Middle frontal gyrus (tissue), 1 donor: ENCODE measurements around the gene KLHDC7B.
"Not testable (repeated sequence)": the region's sequence is repeated elsewhere in the genome, so short reads cannot be mapped to it uniquely, and the experiment has no call there.

Experiments used
- DNase-seq: peaks from one replicate; pipeline ENCODE4 v3.0.0-alpha.2; 2015; ENCODE audit warnings: low spot score; ENCODE audit errors: extremely low spot score

The KLHDC7B gene

DNA sequence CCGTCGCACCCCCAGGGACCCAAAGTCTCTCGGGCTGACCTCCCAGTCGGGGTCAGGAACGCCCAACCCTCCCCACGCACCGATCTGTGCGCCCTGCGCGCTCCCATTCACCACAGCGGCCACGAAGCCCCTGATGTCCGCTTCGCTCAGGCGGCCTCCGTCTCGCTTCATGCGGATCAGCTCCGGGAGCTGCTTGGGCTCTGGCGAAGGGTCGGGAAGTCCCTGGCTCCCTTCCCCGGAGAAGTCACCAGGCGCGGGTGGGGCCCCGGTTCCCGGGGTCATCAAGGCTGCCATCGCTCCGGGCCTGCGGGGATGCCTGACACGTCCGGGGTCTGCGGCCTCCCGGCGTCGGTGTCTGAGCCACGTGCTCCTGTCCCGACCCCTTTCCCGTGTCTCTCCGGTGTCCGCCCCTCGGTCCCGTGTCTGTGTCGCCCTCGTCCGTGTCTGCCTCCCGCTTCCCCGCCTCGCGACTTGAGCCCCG, 16.2 kb upstream of the KLHDC7B start:
- DNase-seq = no peak

GRCh38 chr22:50529897-50530579, 15.7 kb upstream of the KLHDC7B start, which contains the start of gene TYMP:
Gene TYMP, minus strand, starts transcription at chr22:50530012. Its CDS starts 303 bp downstream, at chr22:50529709.
- DNase-seq = no peak

- DNase-seq = no peak
Measured at GRCh38 chr22:50530580-50530876, 15.2 kb upstream of the KLHDC7B start.

GRCh38 chr22:50530877-50531545, 14.7 kb upstream of the KLHDC7B start:
- DNase-seq = no peak

- DNase-seq = no peak
Measured at GRCh38 chr22:50531546-50531961, 14.1 kb upstream of the KLHDC7B start.

- DNase-seq = no peak
Measured at GRCh38 chr22:50531962-50532674, 13.6 kb upstream of the KLHDC7B start.

GRCh38 chr22:50532824-50533796, 12.6 kb upstream of the KLHDC7B start:
- DNase-seq = no peak

GRCh38 chr22:50533856-50534711, 11.6 kb upstream of the KLHDC7B start:
- not testable (repeated sequence) for DNase-seq

GRCh38 chr22:50535113-50535512, 10.6 kb upstream of the KLHDC7B start:
- DNase-seq = no peak

GRCh38 chr22:50536226-50536625, 9.5 kb upstream of the KLHDC7B start:
- DNase-seq = no peak

DNA sequence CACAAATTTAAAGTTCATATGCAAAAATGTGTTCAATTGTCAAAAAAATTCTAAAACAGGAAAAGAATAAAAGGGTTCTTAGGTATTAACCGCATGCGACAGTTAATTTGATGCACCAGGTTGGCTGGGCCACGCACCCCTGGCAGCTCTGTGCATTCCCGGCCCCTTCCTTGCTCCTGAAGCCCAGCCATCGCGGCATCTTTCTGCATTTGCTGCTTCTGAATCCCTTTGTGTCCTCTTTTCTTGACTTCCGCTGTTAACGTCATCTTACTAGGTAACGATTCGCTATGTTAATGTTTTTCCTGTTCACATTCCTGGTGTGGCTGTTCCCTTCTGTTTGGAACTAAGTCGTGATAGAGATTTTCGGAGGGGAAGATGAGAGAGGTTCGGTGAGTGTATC, 7.9 kb upstream of the KLHDC7B start:
- no peak for DNase-seq

DNA sequence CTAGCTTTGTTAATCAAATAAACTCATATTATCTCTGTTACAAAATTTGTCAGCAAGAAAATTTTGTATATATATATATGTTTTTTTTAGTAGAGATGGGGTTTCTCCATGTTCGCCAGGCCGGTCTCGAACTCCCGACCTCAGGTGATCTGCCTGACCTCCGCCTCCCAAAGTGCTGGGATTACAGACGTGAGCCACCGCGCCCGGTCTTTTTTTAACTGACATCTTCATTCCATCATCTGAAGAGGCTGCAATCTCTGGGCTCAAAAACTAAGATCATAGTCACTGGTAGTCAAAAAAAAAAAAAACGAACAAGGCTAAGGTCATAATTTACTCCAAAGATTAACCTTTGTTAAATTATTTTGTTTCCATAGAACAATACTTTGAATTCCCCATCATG, 5.3 kb upstream of the KLHDC7B start:
- DNase-seq = no peak

DNA sequence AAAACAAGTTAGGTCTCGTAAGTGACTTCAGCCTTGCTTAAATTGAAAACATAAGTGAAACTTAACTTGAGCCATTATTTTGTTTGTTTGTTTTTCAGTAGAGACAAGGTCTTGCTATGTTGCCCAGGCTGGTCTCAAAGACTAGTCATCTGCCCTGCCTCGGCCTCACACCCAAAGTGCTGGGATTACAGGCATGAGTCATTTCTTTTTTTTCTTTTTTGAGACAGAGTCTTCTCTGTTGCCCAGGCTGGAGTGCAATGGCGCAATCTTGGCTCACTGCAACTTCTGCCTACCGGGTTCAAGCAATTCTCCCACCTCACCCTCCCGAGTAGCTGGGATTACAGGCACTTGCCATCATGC, 4.1 kb upstream of the KLHDC7B start:
- not testable (repeated sequence) for DNase-seq

DNA sequence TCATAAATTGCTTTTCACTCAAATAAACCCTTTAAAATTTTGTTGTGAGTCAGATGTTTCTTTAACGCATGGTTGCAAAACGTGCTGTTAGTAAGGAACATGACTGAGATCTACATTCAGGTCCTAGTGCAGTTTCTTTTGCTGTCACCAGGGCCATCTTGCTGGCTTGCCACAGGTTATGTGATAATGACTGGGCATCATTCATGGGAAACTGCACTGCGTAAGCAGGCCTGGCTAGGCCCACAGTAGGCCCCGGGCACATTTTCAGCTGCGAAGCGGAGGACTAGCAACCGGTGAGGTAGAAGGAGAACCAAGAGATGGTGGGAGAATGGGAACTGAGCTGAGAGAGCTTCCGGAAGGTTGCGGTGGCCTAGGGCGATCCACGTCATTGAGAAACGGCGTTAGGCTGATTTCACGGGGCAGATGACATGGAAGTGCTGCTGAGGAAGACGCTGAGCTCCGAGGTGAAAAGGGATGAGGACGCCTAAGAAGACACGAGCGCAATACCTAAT, 3.2 kb upstream of the KLHDC7B start:
- DNase-seq = no peak

DNA sequence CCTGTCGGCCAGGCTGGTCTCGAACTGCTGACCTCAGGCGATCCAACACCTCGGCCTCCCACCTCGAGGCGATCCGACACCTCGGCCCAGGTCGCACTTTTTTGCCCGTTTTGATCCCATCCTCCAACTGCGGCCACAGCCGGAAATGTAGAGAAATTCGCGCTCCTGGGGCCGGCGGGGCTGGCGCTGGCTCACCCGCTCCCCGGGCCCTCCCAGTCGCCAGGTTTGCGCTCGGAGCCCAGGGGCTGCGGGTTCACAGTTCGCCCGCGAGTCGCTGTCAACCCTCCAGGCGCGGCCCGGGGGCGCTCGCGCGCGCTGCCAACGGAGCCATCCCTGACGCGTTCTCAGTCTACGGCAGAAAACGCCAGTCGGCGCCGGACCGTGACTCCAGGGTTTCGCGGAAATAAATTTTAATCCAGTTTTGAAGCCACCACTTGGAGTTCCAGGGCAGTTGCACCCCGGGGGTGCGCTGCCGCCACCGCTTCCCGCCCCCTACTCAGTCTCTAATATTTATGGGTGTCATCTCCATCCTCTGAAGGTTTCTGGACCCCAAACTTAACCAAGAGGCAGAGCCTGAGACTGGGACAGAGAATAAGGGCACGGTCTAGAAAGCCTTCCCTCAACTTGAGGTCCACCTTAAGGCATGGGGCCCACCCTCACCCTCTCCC, 1.5 kb upstream of the KLHDC7B start:
- DNase-seq = no peak

DNA sequence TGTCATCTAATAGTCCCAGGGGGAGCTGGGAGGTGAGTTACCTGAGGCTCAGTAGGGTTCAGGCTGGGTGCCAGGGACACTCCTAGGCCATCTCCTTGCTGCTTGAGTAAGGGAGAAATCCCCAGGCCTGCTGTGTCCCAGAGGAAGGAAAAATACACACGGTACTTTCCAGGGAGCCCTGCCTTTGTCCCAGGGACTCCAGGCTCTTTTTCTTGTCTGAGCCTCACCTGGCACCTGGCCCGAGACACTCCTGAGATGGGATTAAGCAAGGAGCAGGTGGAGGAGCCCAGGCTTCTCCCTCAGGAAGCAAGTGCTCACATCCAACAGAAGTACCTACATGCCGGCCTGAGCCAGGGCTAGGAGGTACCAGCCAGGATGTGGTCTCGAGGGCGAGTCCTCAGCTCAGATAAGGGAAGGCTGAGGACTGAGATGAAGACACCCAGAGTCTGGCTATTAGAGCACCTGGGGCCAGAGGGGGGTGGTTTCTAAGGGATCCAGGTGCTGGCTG, 899 bp upstream of the KLHDC7B start:
- DNase-seq = no peak

GRCh38 chr22:50546326-50547262, 895 bp downstream of the KLHDC7B start:
- DNase-seq = no peak

- DNase-seq = no peak
Measured at GRCh38 chr22:50547263-50547985, 1.7 kb downstream of the KLHDC7B start.
